HepG2 (cell line): ENCODE results near the gene FLAD1. TPM values are rescaled to one million over a fixed set of nuclear protein-coding genes. Genes with fewer than 3 reads are reported as not detected.

ENCODE experiments used
- BHLHE40 ChIP-seq: IDR thresholded peaks from 2 replicates; pipeline ENCODE4 v1.6.1; 2011; ENCODE audit warnings: low read length, improper control_type of control experiment
- CREM ChIP-seq, 2 experiments: sonication (generic) in 1 of 2; formaldehyde crosslinking in 1 of 2; IDR thresholded peaks; 2 replicates each; pipeline versions ENCODE4 v1.4.0 to v1.6.1; 2016 to 2020; ENCODE audit warnings: antibody characterized with exemption in 1 of 2, mild to moderate bottlenecking in 1 of 2, missing genetic modification reagents in 1 of 2
- GTF3A ChIP-seq: sonication (generic); formaldehyde crosslinking; conservative IDR thresholded peaks from 2 replicates; pipeline ENCODE4 v1.4.0; 2020; ENCODE audit warnings: mild to moderate bottlenecking, missing genetic modification reagents
- HMG20A ChIP-seq: IDR thresholded peaks from 2 replicates; pipeline ENCODE4 v1.6.1; 2016; ENCODE audit warnings: borderline replicate concordance
- PREB ChIP-seq: sonication (generic); formaldehyde crosslinking; IDR thresholded peaks from 2 replicates; pipeline ENCODE4 v1.4.0; 2020; ENCODE audit warnings: missing genetic modification reagents
- ZBTB42 ChIP-seq: sonication (generic); formaldehyde crosslinking; IDR thresholded peaks from 2 replicates; pipeline ENCODE4 v1.5.0; 2020; ENCODE audit warnings: mild to moderate bottlenecking, missing genetic modification reagents
- ZC3H13 ChIP-seq: sonication (generic); formaldehyde crosslinking; IDR thresholded peaks from 2 replicates; pipeline ENCODE4 v1.8.1; 2023; ENCODE audit warnings: mild to moderate bottlenecking, missing genetic modification reagents, moderate library complexity
- ZNF256 ChIP-seq: sonication (generic); formaldehyde crosslinking; conservative IDR thresholded peaks from 2 replicates; pipeline ENCODE4 v1.4.0; 2020; ENCODE audit warnings: missing genetic modification reagents
- ZNF274 ChIP-seq: sonication (generic); formaldehyde crosslinking; IDR thresholded peaks from 2 replicates; pipeline ENCODE4 v1.5.1; 2020; ENCODE audit warnings: mild to moderate bottlenecking, missing genetic modification reagents
- polyA plus RNA-seq, 8 experiments: library from polyadenylated mRNA; depleted of rRNA in 3 of 8; stranded (reverse) in 7 of 8; unstranded in 1 of 8; fragments of >200 nt; fragmentation: Illumina TruSeq in 4 of 8; extraction: Trizol in 4 of 8; gene quantifications; 2 replicates each; pipeline versions ENCODE4 v1.2.1 to v1.2.3, GENCODE V29; 2011 to 2016; ENCODE audit warnings: low read depth in 4 of 8, missing spikeins in 1 of 8, mixed read lengths in 1 of 8; ENCODE audit not compliant: insufficient read depth in 1 of 8
- total RNA-seq, 5 experiments: library from RNA; depleted of rRNA; stranded (reverse); fragments of >200 nt; fragmentation: Illumina TruSeq; extraction: Trizol; gene quantifications; 2 replicates each; pipeline ENCODE4 v1.2.3, GENCODE V29; 2016; ENCODE audit warnings: low read depth in 1 of 5
- TF ChIP-seq, protein P1 (sequence below): sonication (generic); formaldehyde crosslinking; IDR thresholded peaks from 2 replicates; pipeline ENCODE4 v1.4.0; 2020; ENCODE audit warnings: mild to moderate bottlenecking, missing genetic modification reagents
- TF ChIP-seq, protein P2 (sequence below): sonication (generic); formaldehyde crosslinking; IDR thresholded peaks from 2 replicates; pipeline ENCODE4 v1.5.1; 2020; ENCODE audit warnings: mild to moderate bottlenecking, missing genetic modification reagents
- TF ChIP-seq, protein P3 (sequence below), 2 experiments: sonication (generic) in 1 of 2; formaldehyde crosslinking in 1 of 2; IDR thresholded peaks; 2 replicates each; pipeline versions ENCODE4 v1.6.1 to v1.9.0; 2014 to 2022; ENCODE audit warnings: antibody characterized with exemption in 1 of 2, borderline replicate concordance in 1 of 2, inconsistent platforms in 1 of 2, low read depth in 1 of 2, missing genetic modification reagents in 1 of 2

The FLAD1 gene
- total and polyA plus RNA-seq, 2 of the 13 experiments (the other 11 are each of a cell fraction or from before 2014, with no cell fraction given) = 25.9 to 32.8 TPM

DNA sequence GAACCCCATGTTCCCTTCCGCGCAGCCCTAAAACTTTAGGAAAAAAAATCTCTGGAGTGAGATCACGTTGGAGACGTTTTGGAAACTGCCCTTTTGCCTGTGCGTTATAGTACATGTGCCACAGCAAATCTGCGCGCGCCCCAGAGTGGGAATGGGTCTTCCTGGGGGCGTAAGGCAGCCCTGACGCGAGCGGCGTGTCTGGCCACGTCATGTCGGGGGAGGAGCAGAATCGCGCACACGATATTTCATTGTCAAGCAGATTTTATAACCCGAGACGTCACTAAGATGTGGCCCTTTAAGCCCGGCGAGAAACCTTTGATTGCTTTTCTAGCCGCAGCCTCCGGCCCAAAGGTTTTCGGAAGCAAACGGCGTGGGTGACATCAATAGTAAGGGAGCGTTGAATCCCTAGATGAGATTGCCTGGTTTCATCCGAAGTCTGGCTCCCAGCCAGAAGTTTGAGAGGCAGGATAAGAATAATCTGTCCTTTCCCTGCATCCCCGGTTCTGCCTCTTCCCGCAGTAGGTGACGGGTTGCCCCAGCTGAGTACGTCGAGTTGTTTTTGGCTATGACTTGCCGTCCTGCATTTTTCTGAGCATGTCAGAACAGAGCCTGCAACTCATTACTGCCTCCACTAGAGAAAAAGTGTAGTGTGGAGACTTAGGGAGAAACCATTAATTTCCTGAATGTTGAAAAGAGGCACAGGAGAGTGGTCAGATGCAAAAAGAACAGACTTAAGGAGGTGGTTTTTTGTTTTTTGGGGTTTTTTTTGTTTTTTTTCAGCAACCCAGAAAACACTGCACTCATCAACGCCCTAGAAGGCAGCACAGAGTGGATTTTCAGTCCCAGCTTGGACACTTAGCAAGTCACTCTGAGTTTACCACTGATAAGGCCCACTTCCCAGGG lies 45.8 kb upstream of the FLAD1 start (continued):
- TF ChIP-seq ZC3H13 = no peak
- TF ChIP-seq, protein P1, sequence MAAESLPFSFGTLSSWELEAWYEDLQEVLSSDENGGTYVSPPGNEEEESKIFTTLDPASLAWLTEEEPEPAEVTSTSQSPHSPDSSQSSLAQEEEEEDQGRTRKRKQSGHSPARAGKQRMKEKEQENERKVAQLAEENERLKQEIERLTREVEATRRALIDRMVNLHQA (CRISPR knock-in tag) = no peak
- TF ChIP-seq ZNF256 (CRISPR knock-in tag) = no peak
- peak; percentile 87 for TF ChIP-seq BHLHE40
- TF ChIP-seq, protein P2, sequence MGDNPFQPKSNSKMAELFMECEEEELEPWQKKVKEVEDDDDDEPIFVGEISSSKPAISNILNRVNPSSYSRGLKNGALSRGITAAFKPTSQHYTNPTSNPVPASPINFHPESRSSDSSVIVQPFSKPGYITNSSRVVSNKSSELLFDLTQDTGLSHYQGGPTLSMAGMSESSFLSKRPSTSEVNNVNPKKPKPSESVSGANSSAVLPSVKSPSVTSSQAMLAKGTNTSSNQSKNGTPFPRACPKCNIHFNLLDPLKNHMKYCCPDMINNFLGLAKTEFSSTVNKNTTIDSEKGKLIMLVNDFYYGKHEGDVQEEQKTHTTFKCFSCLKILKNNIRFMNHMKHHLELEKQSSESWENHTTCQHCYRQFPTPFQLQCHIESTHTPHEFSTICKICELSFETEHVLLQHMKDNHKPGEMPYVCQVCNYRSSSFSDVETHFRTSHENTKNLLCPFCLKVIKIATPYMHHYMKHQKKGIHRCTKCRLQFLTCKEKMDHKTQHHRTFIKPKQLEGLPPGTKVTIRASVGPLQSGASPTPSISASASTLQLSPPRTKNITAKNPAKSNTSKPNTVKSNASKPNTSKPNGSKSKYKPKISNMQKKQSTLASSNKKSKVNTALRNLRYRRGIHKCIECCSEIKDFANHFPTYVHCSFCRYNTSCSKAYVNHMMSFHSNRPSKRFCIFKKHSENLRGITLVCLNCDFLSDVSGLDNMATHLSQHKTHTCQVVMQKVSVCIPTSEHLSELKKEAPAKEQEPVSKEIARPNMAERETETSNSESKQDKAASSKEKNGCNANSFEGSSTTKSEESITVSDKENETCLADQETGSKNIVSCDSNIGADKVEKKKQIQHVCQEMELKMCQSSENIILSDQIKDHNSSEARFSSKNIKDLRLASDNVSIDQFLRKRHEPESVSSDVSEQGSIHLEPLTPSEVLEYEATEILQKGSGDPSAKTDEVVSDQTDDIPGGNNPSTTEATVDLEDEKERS (CRISPR knock-in tag) = no peak
- no peak for TF ChIP-seq ZNF274 (CRISPR knock-in tag)
- peak; percentile 94 for TF ChIP-seq CREM (IDR thresholded peaks at IDR 0.05)
- TF ChIP-seq CREM (CRISPR knock-in tag; IDR thresholded peaks at IDR 0.05) = 0 out of 2 replicates have a peak, but pooled peaks have one; percentile 32
- TF ChIP-seq, protein P3, sequence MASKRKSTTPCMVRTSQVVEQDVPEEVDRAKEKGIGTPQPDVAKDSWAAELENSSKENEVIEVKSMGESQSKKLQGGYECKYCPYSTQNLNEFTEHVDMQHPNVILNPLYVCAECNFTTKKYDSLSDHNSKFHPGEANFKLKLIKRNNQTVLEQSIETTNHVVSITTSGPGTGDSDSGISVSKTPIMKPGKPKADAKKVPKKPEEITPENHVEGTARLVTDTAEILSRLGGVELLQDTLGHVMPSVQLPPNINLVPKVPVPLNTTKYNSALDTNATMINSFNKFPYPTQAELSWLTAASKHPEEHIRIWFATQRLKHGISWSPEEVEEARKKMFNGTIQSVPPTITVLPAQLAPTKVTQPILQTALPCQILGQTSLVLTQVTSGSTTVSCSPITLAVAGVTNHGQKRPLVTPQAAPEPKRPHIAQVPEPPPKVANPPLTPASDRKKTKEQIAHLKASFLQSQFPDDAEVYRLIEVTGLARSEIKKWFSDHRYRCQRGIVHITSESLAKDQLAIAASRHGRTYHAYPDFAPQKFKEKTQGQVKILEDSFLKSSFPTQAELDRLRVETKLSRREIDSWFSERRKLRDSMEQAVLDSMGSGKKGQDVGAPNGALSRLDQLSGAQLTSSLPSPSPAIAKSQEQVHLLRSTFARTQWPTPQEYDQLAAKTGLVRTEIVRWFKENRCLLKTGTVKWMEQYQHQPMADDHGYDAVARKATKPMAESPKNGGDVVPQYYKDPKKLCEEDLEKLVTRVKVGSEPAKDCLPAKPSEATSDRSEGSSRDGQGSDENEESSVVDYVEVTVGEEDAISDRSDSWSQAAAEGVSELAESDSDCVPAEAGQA (IDR thresholded peaks at IDR 0.05; ENCODE audit: low read depth) = peak; percentile 81
- TF ChIP-seq, protein P3 (CRISPR knock-in tag; IDR thresholded peaks at IDR 0.05; ENCODE audit: borderline replicate concordance) = no peak
- no peak for TF ChIP-seq GTF3A (CRISPR knock-in tag)
- no peak for TF ChIP-seq PREB (CRISPR knock-in tag)
- no peak for TF ChIP-seq ZBTB42 (CRISPR knock-in tag)
- TF ChIP-seq HMG20A (CRISPR knock-in tag) = no peak; the same call in 1 of the 2 replicates
